A549 (cell line): ENCODE data around the gene MAD1L1. TPM values are rescaled to one million over a fixed set of nuclear protein-coding genes. Genes with fewer than 3 reads are reported as not detected.

Source experiments
- ATAC-seq, 2 experiments: fragments of 200-7000 bp in 1 of 2; fragments of >200 bp in 1 of 2; cut with Nextera tagmentation in 1 of 2; cut with Tn5 transposase in 1 of 2; 3 replicates each; pipeline versions ENCODE4 v1.8.0 to v1.9.1; 2018 to 2020; ENCODE audit warnings: mild to moderate bottlenecking in 1 of 2, moderate library complexity in 1 of 2
- CTCF ChIA-PET: fragments of 300-600 bp; sonication (Branson Sonifier 250); formaldehyde crosslinking; extraction: SDS; loops from one replicate; lab custom pipeline; 2021; ENCODE audit warnings: antibody characterized with exemption, inconsistent platforms; lab: Yijun Ruan, JAX
- POLR2A ChIA-PET: fragments of 350-600 bp; formaldehyde crosslinking; extraction: SDS; loops from one replicate; lab custom pipeline; 2021; ENCODE audit warnings: antibody characterized with exemption, inconsistent platforms; lab: Yijun Ruan, JAX
- DNase-seq, 2 experiments: peaks; one replicate each; pipeline versions ENCODE4 v3.0.0 to v3.0.0-alpha.2; 2011 to 2016; ENCODE audit warnings: low read depth in 1 of 2, low spot score in 1 of 2
- FAIRE-seq: peaks from 2 replicates; lab custom pipeline; 2011; peaks lifted over from hg19 to GRCh38; lab: Jason Lieb, UNC
- H3K27ac ChIP-seq, 2 experiments: fragments of >200 bp; sonication (Bioruptor Twin); formaldehyde crosslinking; 3 replicates each; pipeline ENCODE4 v1.5.1; 2016 to 2017
- H3K4me1 ChIP-seq: fragments of >200 bp; sonication (Bioruptor Twin); formaldehyde crosslinking; 3 replicates; pipeline ENCODE4 v1.6.1; 2016
- H3K4me2 ChIP-seq: fragments of >200 bp; sonication (Bioruptor Twin); formaldehyde crosslinking; 3 replicates; pipeline ENCODE4 v1.6.1; 2016
- H3K4me3 ChIP-seq: fragments of >200 bp; sonication (Bioruptor Twin); formaldehyde crosslinking; 3 replicates; pipeline ENCODE4 v1.5.1; 2016
- H3K9me3 ChIP-seq: fragments of >200 bp; sonication (Bioruptor Twin); formaldehyde crosslinking; 3 replicates; pipeline ENCODE4 v1.6.1; 2016
- CBX8 ChIP-seq: fragments of 200-600 bp; sonication (generic); IDR thresholded peaks from 2 replicates; pipeline ENCODE4 v1.6.1; 2016
- CHD2 ChIP-seq: fragments of 150-350 bp; IDR thresholded peaks from 2 replicates; pipeline ENCODE4 v1.6.1; 2014; ENCODE audit warnings: low read length; ENCODE audit not compliant: partially characterized antibody
- CHD4 ChIP-seq: fragments of 200-600 bp; sonication (generic); IDR thresholded peaks from 2 replicates; pipeline ENCODE4 v1.6.1; 2016; ENCODE audit warnings: antibody characterized with exemption, mild to moderate bottlenecking, borderline replicate concordance
- EHF ChIP-seq: fragments of 250-450 bp; sonication (Bioruptor Pico); IDR thresholded peaks from 2 replicates; pipeline ENCODE4 v1.5.0; 2020; ENCODE audit warnings: mild to moderate bottlenecking
- FOXS1 ChIP-seq: fragments of 250-450 bp; sonication (Bioruptor Pico); IDR thresholded peaks from 2 replicates; pipeline ENCODE4 v1.5.0; 2020; ENCODE audit warnings: mild to moderate bottlenecking, moderate library complexity
- HOXA7 ChIP-seq: fragments of 250-450 bp; sonication (Bioruptor Pico); IDR thresholded peaks from 2 replicates; pipeline ENCODE4 v1.5.0; 2020; ENCODE audit warnings: mild to moderate bottlenecking, moderate library complexity
- JUN ChIP-seq, 2 experiments: fragments of >200 bp; sonication (Bioruptor Twin); formaldehyde crosslinking; IDR thresholded peaks; 2 replicates in 1 of 2; 3 replicates in 1 of 2; pipeline ENCODE4 v1.6.1; 2016 to 2017
- JUNB ChIP-seq: fragments of >200 bp; sonication (Bioruptor Twin); formaldehyde crosslinking; IDR thresholded peaks from 2 replicates; pipeline ENCODE4 v1.6.1; 2016
- POLR2A ChIP-seq: IDR thresholded peaks from 2 replicates; pipeline ENCODE4 v1.6.1; 2012; ENCODE audit warnings: mild to moderate bottlenecking, low read length
- POLR2AphosphoS2 ChIP-seq: conservative IDR thresholded peaks from 2 replicates; pipeline ENCODE4 v1.6.1; 2012; ENCODE audit warnings: low read length, improper control_type of control experiment, inconsistent platforms
- RARB ChIP-seq: fragments of 250-450 bp; sonication (Bioruptor Pico); IDR thresholded peaks from 2 replicates; pipeline ENCODE4 v1.8.0; 2021; ENCODE audit warnings: mild to moderate bottlenecking, moderate library complexity
- SMC3 ChIP-seq: fragments of >200 bp; sonication (Bioruptor Twin); formaldehyde crosslinking; IDR thresholded peaks from 3 replicates; pipeline ENCODE4 v1.6.1; 2018; ENCODE audit warnings: inconsistent platforms
- TFCP2L1 ChIP-seq: fragments of 250-450 bp; sonication (Bioruptor Pico); IDR thresholded peaks from 2 replicates; pipeline ENCODE4 v1.5.0; 2021; ENCODE audit warnings: mild to moderate bottlenecking
- ZSCAN20 ChIP-seq: fragments of 250-450 bp; sonication (Bioruptor Pico); IDR thresholded peaks from 2 replicates; pipeline ENCODE4 v1.8.0; 2022; ENCODE audit warnings: mild to moderate bottlenecking, moderate library complexity
- WGBS: methylation state at CpG from one replicate; pipeline ENCODE4 v1.1.6; 2017; ENCODE audit errors: missing lambda C conversion rate; 5-methylcytosine and 5-hydroxymethylcytosine counted together
- polyA plus RNA-seq, 4 experiments: library from polyadenylated mRNA; depleted of rRNA in 3 of 4; stranded (reverse); fragments of >200 nt; fragmentation: RNase III in 1 of 4; extraction: RNeasy Plus Mini Kit Qiagen cat#74134 plus additional on column Dnase treatment in 1 of 4; gene quantifications; 2 replicates in 3 of 4; 3 replicates in 1 of 4; pipeline ENCODE4 v1.2.3, GENCODE V29; 2011 to 2017
- TF ChIP-seq, protein P1 (sequence below): fragments of 250-450 bp; sonication (Bioruptor Pico); IDR thresholded peaks from 2 replicates; pipeline ENCODE4 v1.5.0; 2021; ENCODE audit warnings: mild to moderate bottlenecking, moderate library complexity, borderline replicate concordance
- TF ChIP-seq, protein P2 (sequence below): fragments of >200 bp; sonication (Bioruptor Twin); formaldehyde crosslinking; IDR thresholded peaks from 2 replicates; pipeline ENCODE4 v1.6.1; 2016
- TF ChIP-seq, protein P3 (sequence below): fragments of >200 bp; sonication (Bioruptor Twin); formaldehyde crosslinking; IDR thresholded peaks from 3 replicates; pipeline ENCODE4 v1.5.1; 2016
- TF ChIP-seq, protein P4 (sequence below): fragments of >200 bp; sonication (Bioruptor Twin); formaldehyde crosslinking; IDR thresholded peaks from 3 replicates; pipeline ENCODE4 v1.6.1; 2016
- TF ChIP-seq, protein P5 (sequence below): IDR thresholded peaks from 2 replicates; pipeline ENCODE4 v1.6.1; 2012; ENCODE audit warnings: low read depth, borderline replicate concordance

Gene MAD1L1
- polyA plus RNA-seq, 2 of the 4 experiments (the other 2 are of a cell fraction), result 13.6 to 16.6 TPM

DNA sequence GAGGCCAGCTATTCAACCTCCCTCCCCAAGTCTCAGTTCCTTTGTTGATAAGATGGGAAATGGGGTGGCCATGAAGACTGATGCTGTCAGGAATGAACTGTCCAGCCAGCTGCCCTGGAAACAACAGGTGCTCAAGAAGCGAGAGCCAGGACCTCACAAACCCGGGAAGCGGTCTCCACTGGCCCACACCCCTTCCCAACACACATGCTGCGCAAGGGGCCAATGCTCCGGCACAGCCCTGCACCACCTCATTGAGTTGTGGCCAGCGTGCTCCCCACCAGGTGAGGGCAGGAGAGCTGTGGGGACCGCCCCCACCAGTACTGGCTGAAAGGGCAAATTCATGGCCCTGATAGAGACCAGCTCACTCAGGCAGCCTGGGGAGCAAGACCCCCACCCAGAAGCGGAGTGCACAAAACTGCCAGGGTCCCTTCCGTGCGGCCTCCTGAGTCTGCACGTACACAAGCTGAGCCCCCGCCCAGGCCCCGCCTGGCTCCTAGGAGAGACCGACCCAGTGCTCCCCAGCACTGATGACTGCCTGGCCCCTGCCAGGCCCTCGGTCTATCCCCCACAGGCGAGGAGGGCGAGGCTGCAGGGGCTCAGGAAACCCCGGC lies 216.6 kb downstream of the MAD1L1 start:
- CTCF ChIA-PET, result no interaction called here
- Histone ChIP-seq H3K4me2 (no peak overlapping the region), H3K9me3 (no peaks in the 10 kb centered on the region), H3K27ac (no peak overlapping the region), H3K4me1 (no peaks in the 10 kb centered on the region), H3K4me3 (no peak overlapping the region)
- POLR2A ChIA-PET, result no interaction called here
- FAIRE-seq, result no peak
- DNase-seq, result no peak
- 90% methylated on average over 10 of the region's 18 CpGs for WGBS
- no peak for ATAC-seq
- TF ChIP-seq EHF (CRISPR knock-in tag) (no peak), TFCP2L1 (CRISPR knock-in tag) (no peak), CHD4 (no peak), FOXS1 (no peak)
- TF ChIP-seq, protein P1, sequence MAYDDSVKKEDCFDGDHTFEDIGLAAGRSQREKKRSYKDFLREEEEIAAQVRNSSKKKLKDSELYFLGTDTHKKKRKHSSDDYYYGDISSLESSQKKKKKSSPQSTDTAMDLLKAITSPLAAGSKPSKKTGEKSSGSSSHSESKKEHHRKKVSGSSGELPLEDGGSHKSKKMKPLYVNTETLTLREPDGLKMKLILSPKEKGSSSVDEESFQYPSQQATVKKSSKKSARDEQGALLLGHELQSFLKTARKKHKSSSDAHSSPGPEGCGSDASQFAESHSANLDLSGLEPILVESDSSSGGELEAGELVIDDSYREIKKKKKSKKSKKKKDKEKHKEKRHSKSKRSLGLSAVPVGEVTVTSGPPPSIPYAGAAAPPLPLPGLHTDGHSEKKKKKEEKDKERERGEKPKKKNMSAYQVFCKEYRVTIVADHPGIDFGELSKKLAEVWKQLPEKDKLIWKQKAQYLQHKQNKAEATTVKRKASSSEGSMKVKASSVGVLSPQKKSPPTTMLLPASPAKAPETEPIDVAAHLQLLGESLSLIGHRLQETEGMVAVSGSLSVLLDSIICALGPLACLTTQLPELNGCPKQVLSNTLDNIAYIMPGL (CRISPR knock-in tag), result no peak
- TF ChIP-seq, protein P2, sequence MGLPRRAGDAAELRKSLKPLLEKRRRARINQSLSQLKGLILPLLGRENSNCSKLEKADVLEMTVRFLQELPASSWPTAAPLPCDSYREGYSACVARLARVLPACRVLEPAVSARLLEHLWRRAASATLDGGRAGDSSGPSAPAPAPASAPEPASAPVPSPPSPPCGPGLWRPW, result no peak
- TF ChIP-seq, protein P3, sequence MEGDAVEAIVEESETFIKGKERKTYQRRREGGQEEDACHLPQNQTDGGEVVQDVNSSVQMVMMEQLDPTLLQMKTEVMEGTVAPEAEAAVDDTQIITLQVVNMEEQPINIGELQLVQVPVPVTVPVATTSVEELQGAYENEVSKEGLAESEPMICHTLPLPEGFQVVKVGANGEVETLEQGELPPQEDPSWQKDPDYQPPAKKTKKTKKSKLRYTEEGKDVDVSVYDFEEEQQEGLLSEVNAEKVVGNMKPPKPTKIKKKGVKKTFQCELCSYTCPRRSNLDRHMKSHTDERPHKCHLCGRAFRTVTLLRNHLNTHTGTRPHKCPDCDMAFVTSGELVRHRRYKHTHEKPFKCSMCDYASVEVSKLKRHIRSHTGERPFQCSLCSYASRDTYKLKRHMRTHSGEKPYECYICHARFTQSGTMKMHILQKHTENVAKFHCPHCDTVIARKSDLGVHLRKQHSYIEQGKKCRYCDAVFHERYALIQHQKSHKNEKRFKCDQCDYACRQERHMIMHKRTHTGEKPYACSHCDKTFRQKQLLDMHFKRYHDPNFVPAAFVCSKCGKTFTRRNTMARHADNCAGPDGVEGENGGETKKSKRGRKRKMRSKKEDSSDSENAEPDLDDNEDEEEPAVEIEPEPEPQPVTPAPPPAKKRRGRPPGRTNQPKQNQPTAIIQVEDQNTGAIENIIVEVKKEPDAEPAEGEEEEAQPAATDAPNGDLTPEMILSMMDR, result no peak

DNA sequence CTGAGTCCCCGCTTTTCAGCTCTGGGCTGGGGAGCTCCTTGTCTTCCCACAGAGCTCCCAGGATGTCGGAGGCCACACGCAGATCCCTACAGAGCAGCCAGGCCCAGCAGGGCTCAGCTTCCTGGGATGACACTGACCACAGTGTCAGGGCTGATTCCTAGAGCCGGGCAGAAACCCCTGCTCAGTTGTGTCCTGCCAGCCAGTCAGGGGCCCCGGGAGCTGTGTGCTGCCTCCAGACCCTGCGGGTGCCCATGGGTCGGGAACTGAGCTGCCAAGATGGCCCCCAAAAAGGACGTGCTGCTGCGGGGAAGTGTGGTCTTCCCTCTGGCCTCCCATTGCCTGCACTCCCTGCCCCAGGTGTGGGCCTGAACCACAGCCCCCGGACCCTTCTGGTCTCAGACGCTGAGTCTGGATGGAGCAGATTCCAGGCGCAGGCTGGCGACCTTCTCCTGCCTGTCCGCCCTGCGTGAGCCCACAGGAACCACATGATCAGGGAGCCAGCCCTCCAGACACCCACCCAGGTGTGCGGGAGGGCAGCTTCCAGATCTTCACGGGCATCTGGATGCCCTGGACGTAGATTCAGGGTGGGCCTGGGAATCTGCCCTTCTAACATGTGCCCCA lies 217.4 kb downstream of the MAD1L1 start:
- ATAC-seq (no peak), FAIRE-seq (no peak), DNase-seq (no peak)
- CTCF ChIA-PET, result no interaction called here
- H3K4me2 ChIP-seq, result no peak overlapping the region
- no peak overlapping the region for H3K4me3 ChIP-seq
- POLR2A ChIA-PET, result no interaction called here
- WGBS, result 85% methylated on average over 9 of the region's 18 CpGs
- no peaks in the 10 kb centered on the region for H3K9me3 ChIP-seq
- H3K4me1 ChIP-seq, result no peaks in the 10 kb centered on the region
- H3K27ac ChIP-seq, result no peak overlapping the region
- TF ChIP-seq, protein P4, sequence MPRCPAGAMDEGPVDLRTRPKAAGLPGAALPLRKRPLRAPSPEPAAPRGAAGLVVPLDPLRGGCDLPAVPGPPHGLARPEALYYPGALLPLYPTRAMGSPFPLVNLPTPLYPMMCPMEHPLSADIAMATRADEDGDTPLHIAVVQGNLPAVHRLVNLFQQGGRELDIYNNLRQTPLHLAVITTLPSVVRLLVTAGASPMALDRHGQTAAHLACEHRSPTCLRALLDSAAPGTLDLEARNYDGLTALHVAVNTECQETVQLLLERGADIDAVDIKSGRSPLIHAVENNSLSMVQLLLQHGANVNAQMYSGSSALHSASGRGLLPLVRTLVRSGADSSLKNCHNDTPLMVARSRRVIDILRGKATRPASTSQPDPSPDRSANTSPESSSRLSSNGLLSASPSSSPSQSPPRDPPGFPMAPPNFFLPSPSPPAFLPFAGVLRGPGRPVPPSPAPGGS, result no peak
- TF ChIP-seq HOXA7 (CRISPR knock-in tag) (no peak), JUN (IDR thresholded peaks at IDR 0.05) (no peak), POLR2A (no peak), JUNB (no peak), POLR2AphosphoS2 (no peak), EHF (CRISPR knock-in tag) (no peak), CBX8 (no peak), RARB (no peak), CHD2 (no peak), ZSCAN20 (CRISPR knock-in tag) (no peak), SMC3 (no peak)
- TF ChIP-seq, protein P2, result no peak
- TF ChIP-seq, protein P1 (CRISPR knock-in tag), result no peak
- TF ChIP-seq, protein P5, sequence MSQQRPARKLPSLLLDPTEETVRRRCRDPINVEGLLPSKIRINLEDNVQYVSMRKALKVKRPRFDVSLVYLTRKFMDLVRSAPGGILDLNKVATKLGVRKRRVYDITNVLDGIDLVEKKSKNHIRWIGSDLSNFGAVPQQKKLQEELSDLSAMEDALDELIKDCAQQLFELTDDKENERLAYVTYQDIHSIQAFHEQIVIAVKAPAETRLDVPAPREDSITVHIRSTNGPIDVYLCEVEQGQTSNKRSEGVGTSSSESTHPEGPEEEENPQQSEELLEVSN, result no peak
